CD4-positive, alpha-beta T cell treated with Interleukin-10 for 1 hour (primary cell): ENCODE results near the gene TP63.

Source experiments
- DNase-seq: peaks from one replicate; pipeline ENCODE4 v3.0.0-alpha.2; 2020

Gene TP63

DNA sequence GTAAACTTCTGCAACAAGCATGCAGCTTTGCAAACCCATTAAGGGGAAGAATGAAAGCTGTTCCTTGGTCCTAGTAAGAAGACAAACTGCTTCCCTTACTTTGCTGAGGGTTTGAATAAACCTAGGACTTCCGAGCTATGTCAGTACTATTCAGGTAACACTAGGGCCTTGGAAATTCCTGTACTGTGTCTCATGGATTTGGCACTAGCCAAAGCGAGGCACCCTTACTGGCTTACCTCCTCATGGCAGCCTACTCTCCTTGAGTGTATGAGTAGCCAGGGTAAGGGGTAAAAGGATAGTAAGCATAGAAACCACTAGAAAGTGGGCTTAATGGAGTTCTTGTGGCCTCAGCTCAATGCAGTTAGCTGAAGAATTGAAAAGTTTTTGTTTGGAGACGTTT lies 265.3 kb downstream of the TP63 start:
- DNase-seq: no peak

DNA sequence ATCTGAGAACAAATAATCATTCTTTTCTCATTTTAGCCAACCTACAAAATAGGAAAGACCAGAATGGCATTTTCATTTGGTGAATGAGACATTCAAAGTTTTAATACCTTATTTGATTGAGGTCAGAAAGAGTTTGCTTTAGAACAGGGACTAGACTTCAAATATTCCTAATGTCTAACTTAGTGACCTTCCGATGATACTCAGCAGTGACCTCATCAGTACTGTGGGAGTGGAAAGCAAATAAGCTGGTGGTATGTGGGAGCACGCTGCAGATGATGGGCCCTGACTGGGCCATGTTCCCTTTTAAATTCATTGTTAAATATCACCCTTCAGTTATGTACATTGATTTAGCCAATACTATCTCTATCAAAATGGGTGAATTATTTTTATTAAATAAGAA lies 266.2 kb downstream of the TP63 start:
- no peak for DNase-seq

DNA sequence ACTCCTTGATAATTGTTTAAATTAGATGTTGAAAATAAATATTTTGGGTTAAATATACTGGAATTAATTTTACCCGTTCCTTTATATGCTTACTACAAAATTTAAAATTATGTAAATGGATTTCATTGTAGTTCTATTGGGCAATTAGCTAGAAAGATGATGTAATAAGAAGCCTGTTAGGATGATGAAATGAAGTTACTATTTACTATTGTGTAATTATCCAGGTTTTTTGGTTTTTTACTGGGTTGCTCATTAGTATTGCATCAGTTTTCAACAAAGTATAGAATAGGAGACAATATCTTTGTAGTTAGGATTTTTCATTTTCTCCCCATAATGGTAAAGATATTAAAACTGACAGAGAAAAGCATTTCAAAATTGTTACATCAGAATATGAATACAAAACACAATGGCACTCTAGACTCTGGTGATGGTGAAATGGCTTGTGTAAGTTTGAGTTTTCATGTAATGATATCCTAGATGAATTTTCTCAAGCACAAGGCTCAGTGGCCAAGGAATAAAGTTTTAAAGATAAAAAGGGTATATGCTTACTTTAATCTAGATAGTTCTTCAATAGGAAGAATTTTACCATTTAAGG lies 267.5 kb downstream of the TP63 start:
- no peak for DNase-seq

DNA sequence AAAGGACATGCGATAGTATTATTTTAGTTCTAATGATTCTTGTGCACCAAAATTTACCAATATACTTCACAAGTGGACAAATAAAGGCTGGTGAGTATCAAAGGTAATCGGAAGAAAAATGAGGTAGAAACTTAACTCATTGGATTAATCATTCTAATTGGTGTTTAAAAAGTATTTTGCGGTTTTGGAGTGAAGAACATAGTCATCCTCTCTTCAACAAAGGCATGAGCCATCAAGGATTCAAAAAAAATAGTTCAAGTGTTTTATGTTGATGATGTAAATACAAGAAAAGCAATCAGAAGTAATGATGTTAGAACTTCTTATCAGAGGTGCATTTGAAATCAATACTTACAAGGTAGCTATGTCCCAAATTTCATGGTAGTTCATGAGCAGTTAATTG lies 268.0 kb downstream of the TP63 start:
- DNase-seq: no peak

DNA sequence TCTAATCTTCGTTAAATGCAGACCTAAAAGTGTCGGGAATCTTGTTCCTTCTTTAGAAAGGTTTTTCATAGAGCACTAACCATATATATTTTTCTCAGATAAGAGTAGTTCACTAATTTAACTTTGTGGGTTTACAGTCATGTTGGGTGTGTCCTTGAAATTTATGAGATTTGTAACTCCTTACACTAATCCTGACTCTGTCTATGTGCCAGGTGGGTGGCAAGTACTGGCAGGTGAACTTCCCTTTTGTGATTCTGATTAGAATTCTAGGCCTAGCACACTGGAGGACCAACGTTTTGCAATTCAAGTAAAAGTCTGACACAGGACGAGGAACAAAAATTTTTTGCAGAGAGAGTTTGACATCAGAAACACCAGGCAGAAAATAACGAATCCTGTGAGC lies 269.4 kb downstream of the TP63 start:
- no peak for DNase-seq

DNA sequence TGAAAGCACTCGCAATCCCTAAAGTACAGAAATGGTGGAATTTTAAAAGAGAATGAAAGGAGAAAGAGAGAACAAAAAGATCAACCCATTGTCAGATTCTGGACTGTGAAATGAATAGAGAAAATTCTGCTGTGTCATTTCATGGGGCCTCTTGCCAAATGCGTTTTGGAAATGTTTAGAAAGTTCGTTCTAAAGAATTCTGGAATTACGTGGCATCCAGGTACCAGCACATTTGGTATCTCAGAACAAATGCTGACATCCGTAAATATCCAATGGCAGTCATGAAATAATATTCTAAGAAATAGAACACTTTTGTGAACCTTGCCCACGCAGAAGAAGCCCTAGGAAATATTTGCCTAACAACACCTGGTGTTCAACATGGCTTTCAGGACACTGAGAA lies 270.3 kb downstream of the TP63 start:
- DNase-seq: no peak

DNA sequence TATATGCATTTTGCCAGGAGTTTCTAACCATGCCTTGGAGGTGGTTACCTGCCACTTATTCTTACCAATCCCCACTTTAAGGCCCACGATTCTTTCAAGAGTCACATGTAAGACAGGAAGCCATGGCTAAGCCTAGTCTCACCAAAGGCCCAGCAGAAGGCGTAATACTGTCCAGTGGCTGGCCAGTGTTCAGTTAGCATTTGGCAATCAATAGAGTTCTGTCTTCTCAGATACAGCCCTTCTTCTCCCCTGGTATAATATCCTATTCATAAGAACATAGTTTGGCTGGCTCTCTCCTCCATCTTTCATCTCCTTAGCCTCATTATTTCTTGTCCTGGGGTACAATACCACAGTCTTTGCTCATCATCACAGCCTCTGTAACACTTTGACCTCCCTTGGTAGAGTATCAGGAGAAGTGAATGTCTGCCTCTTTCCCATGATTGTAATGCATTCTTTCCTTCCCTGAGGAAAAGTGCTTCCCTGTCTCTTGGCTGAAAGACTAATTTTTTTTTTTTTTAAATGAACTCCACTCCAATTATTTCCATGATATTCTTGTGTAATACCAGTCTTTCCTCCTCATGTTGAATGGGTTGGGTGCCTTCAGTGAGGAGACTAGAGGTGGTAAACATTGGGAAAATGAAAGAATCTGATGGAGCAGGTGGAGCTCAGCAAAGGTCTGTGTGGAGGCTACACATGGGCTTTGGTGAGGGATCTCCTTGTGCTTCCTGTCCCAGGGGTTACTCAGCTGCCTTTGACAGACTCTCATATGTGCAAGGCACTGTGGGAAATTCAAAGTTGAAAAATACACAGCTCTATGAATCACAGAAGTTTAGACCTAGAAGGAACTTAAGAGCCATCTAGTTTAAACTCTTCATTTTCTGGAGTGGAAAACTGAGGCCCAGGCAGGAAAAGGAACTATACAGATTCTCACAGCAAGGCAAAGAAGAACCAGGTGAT lies 271.3 kb downstream of the TP63 start:
- no peak for DNase-seq

DNA sequence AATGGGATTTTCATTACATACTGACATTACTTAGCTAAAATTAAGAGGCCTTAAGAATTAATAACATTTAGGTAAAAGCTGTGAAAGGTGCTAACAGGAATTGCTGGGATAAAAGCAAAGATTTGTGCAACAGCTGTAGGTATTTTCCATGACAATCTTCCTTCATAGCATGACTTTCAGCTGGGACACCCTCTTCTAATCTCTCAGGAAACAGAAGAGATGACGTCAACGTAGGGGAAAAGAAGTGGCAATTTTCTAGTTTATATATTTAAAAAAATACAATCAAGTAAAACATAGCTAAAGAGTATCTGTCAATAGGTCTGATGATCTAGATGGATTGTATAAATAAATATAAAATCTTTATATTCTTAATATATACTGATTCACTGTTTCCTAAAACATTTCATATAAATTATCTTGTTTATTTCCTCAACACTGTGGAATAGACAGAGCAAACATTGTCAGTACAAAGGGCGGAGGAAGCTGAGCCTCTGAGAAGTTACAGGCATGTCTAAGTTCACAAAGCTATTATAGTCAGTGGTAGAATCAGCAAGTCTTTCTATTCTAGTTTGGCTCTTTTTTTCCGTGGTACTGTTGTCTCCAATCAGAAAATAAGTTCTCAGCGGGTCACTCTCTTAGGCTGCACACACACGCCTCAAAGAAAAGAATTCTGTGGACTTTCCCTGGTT lies 272.5 kb downstream of the TP63 start:
- DNase-seq: no peak

DNA sequence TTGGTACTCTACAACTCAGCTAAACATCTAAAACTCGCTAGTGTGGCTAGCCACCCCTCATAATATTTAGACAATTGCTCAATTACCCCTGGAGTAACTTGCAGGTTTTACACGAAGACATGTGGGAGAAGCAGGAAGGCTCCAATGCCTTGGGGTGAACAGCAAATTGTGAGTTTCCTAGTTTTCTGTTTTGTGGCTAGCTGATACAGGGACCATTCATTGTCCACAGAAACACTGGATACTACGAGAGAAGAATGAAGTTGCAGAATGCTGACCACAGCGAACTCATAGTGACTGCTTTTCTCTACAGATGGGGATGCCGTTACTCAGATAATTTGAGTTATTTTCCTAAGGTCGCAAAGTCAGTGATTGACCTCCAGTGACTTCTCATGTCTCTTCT lies 276.6 kb downstream of the TP63 start:
- no peak for DNase-seq

DNA sequence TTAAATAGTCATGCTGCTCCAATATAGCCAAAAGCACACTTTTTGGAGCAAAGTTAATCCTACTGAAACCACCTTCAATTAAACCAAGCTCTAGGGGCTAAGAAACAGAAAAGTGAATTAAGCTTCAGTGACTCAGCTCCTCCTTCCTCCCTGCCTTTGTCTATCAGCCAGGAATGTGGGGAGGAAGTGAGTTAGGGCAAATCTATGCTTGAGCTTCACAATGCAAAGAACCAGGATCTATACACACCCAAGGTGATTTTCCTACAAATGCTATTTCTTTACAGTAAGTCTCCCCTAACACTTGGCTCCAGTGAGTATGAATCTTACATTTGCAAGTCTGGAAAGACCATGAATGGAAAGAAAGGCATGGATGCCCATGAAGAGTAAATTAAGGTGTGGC lies 277.5 kb downstream of the TP63 start:
- no peak for DNase-seq

DNA sequence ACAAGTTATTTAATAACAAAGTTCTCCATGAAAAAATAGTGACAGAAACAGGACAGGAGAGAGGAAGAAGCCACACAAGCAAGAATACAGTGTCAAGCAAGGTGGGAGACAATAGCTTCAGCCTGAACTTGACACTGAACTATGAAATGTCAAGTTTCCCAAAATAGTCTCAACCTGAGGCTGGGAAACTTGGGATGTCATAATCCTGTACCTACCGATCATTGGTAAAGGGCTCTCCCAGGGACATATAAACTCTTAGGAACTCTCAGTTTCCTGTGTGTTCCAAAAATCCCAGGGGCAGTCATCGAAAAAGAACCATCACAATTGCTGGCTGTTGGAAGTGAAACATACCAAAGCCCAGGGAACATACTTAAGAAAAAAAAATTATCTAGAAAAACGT lies 277.9 kb downstream of the TP63 start:
- DNase-seq: no peak

DNA sequence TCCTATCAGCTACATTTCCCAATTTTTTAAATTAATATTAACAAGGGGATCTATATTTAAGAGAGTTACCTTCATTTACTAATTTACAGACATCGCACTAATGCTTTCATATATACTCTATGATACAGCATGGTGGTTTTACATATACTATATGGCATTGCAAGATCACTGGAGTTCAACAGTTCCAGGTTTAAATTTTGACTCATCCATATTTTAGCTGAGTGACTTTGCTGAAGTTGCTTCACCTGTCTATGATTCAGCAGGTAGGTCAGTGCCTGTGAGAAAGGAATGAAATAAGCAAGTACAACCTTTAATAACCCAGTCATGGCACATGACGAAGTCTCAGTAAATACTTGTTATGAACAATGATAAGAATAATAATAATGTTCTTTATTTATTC lies 278.4 kb downstream of the TP63 start:
- DNase-seq: no peak

DNA sequence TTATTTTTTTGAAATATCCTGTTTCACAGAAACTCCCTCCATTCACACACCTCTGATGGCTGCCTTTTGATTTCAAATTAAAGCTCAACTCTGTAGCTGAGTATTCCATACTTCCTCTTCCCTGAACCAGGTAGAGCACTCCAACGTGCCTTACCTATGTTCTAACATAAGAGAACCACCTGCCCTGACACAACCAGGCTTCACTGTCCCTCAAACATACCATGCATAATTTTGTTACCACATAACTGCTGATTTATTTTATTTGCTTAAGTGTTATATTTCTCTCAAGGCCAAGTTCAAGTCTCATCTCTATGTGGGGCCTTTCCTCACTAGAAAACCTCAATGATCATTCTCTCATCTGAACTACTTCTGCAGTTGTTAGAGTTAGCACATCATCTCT lies 279.8 kb downstream of the TP63 start:
- no peak for DNase-seq

DNA sequence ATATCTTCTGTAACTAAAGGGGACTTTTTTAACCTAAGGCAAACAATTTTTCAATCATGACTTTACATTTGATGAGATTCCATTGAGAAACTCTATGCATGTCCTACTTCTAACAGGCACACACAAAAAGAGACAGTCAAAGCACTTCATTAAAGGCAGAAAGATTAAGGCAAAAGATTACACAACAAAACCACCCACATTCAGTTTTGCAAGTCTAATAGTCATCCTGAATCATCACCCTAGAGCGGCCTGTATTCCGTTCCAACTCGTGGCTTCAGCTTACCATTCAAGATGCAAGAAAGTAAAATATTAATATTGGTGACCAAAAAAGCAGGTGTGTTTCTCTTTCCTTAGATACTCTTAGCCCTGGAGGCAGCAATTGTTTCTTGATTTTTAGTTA lies 283.6 kb downstream of the TP63 start:
- DNase-seq: no peak

DNA sequence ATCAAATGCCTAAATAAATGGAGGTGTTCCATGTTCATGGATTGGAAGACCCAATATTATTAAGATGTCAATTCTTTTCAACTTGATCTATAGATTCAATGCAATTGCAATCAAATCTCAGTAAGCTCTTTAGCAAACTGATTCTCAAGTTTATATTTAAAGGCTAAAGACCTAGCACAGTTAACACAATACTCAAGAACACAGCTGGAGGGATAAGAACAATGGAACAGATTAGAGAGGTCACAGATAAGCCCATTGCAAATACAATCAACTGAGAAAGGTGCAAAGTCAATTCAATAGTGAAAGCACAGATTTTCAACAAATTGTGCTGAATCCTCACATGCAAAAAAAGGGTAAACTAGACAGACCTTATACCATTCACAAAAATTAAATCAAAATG lies 290.6 kb downstream of the TP63 start:
- no peak for DNase-seq

DNA sequence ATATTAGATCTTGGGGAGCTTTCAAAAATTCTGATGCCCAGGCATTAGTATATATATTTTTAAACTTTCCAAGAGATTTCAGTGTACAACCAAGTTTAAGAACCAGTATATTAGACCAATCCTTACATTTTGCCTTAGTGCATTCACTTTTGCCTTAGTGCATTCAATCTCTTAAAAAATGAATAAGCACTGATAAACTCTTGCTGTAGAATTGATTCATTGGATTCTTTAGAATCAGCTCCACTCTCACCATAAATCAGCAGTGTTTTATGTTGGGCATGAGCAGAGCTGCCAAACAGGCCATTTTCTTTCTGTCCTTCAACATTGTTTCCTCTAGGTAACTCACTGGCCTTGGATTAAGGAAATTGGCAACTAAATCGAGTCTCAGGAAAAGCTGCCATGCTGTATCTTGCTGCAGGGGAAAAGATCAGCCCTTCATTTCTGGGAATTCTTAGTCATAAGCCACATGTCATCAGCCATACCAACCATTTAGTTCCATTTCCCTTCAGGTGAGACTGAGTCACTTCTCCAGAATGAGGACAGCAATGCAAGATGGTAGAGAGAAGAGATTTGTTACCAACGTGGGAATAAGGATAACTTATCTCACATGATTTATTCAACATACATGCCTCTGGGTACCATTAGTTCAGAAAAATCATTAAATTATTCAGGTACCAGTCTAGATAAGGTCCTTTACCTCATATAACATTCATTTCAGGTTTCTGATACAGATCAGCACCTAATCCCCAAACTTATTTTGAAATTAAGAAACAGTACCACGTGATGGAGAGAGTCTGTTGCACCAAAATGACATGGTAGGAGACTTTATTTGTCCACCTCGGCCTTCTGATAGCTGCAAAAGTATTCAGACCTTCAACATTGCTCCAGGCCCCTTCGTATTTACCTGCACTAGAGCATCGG lies 297.0 kb downstream of the TP63 start:
- no peak for DNase-seq

DNA sequence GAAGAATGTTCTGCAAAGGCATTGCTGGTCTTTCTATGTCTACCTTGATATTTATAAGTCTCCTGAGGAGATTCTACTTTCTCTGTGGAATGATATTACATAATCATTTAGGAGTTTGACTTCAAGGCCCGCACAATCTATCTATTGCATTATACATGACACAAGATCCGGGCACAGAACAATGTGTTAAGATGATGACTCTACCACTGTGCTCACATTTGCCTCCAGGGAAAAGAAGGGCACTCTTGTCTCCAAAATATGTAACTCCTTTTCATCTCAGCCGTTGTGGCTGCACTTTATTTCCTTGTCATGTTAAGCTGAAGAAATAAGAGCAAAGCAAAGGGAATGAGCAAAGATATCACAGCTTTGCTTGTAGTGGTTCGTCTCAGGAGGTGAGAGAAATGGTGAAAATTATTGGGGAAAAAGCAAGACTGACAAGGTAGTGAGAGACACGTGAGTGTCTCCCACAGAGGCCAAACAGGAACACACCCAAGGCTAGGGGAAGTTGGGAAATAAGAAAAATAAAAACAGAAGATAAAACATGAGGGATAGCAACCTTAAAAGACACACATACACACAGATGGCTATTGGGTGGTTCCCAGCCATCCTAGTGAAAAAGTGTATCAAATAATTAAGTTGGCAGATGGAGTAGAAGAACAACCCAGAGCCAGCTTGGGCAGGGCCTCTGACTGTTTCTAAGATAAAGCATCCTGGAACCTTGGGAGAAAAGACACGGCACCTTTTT lies 305.2 kb downstream of the TP63 start:
- no peak for DNase-seq

DNA sequence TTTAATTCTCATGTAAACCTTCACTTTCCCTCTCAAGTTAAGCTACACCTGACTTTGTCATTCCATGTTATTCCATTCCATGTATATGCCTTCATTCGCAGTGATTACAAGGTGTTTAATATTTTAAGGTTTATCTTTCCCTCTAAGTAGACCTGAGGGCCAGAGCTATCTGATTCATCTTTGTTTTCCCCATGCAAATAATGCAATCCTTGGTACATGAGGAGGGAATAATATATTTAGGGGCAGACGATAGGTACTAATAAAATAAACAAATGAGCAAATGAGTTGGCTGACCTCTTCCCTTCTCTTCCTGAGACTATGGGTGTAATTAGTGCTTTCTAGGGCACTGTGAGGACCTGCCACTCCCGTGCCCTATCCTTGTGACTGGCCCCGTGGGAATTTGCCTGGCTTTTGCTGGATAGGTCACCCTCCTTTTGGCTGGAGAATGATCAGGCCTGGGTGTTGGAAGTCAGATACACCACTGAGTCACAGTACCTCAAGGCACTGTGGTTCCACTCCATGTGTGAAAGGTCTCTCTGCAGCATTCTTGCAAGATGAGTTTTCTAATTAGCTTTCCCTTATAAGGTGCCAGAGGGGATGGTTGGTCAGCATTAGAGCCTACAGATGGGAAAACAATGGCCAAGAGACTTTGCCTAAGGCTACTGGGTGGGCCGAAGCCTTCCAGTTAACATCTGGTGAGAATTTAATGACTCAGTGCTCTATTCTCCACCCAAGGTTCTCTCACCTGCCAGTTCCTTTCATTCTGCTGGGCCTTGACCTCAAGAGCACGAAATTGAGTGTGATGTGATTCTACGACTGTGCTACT lies 306.3 kb downstream of the TP63 start:
- no peak for DNase-seq

DNA sequence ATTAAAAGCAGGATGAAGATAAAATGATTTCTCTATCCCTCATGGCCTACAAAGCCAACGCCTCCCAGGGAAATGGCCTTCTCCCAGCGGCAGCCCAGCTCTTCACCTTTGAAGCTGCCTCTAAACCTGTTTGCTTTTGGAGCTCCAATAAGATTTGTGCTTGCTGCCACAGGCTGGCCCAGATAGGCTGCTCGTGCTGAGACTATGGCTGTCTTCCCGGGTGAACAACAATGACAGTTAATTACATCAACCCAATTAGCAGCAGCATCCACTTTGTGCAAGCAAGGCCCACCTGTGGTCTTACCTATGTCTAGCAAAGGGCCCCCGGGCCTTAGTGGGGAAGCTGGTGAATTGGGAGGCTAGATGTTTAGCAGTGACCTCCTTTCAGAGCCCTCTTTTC lies 309.9 kb downstream of the TP63 start:
- DNase-seq: no peak

DNA sequence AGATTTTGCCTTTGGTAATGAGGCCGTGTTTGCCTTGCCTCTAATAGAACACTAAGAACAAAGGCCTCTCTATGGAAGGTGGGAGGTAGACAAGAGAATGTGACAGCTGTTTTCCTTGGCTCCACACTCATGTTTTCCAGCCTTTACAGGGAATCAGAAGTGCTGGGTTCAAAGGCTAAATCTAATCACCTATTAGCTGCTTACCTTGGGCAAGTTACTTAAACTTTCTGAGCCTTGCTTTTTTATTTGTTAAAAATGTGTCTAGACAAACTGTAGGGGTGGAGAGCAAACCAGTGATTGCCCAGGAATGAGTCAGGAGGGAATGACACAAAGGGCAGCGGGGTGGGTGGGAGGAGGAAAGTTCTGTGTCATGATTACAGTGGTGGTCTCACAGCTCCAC lies 310.5 kb downstream of the TP63 start:
- no peak for DNase-seq

DNA sequence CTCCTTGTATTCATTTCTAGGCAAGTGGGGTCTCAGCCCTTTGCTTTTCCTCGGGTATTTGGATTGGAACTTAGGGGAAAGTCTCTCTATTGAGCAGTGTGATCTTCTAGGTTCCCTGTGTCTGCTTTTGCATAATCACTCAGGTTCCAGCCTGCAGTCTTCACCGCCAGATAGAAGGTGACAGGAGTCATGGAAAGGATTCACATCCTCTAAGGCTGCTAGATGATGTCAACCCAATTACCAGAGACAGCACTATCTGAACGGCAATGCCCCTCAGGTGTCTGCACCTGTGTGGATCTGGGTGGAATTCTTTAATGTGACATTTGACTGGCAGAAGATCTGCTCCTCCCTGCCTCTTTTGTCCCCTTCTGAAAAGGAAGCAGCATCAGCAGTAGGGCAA lies 311.8 kb downstream of the TP63 start:
- DNase-seq: no peak
